H9 (cell line): ENCODE measurements around the gene HERC3. TPM values are rescaled to one million over a fixed set of nuclear protein-coding genes. Genes with fewer than 3 reads are reported as not detected.

ENCODE experiments used
- DNase-seq: peaks from one replicate; pipeline ENCODE4 v3.0.0-alpha.2; 2017
- H2AFZ ChIP-seq: one replicate; pipeline ENCODE4 v1.6.1; 2013; ENCODE audit warnings: mild to moderate bottlenecking, low read length, control low read depth, moderate library complexity
- H2AK5ac ChIP-seq: 2 replicates; pipeline ENCODE4 v1.6.1; 2013; ENCODE audit warnings: low read length, control low read depth, mixed read lengths; ENCODE audit not compliant: insufficient read length
- H2BK120ac ChIP-seq: one replicate; pipeline ENCODE4 v1.6.1; 2013; ENCODE audit warnings: low read depth, mild to moderate bottlenecking, low read length, control low read depth, inconsistent platforms; ENCODE audit not compliant: poor library complexity, severe bottlenecking
- H2BK12ac ChIP-seq: 2 replicates; pipeline ENCODE4 v1.6.1; 2013; ENCODE audit warnings: low read length, control low read depth, mixed read lengths, low read depth; ENCODE audit not compliant: insufficient read length
- H2BK15ac ChIP-seq: 2 replicates; pipeline ENCODE4 v1.6.1; 2013; ENCODE audit warnings: low read depth, low read length, control low read depth
- H2BK20ac ChIP-seq: one replicate; pipeline ENCODE4 v1.6.1; 2013; ENCODE audit warnings: low read depth, mild to moderate bottlenecking, low read length, control low read depth, inconsistent platforms; ENCODE audit not compliant: poor library complexity, severe bottlenecking
- H2BK5ac ChIP-seq: 2 replicates; pipeline ENCODE4 v1.6.1; 2013; ENCODE audit warnings: low read length, control low read depth, mixed read lengths; ENCODE audit not compliant: insufficient read length
- H3K14ac ChIP-seq: 2 replicates; pipeline ENCODE4 v1.6.1; 2013; ENCODE audit warnings: low read length, control low read depth; ENCODE audit not compliant: insufficient read depth
- H3K18ac ChIP-seq: 2 replicates; pipeline ENCODE4 v1.6.1; 2013; ENCODE audit warnings: low read depth, mild to moderate bottlenecking, mixed read lengths, low read length, control low read depth; ENCODE audit not compliant: insufficient read length
- H3K23ac ChIP-seq: 2 replicates; pipeline ENCODE4 v1.6.1; 2013; ENCODE audit warnings: low read length, control low read depth, mixed read lengths, low read depth; ENCODE audit not compliant: insufficient read length
- H3K23me2 ChIP-seq: 2 replicates; pipeline ENCODE4 v1.6.1; 2013; ENCODE audit warnings: low read depth, mild to moderate bottlenecking, mixed read lengths, low read length, control low read depth; ENCODE audit not compliant: insufficient read length, poor library complexity, severe bottlenecking
- H3K27ac ChIP-seq: 2 replicates; pipeline ENCODE4 v1.5.1; 2013; ENCODE audit warnings: low read length, control low read depth, mixed read lengths, low read depth; ENCODE audit not compliant: insufficient read length
- H3K27me3 ChIP-seq: 2 replicates; pipeline ENCODE4 v1.6.1; 2013; ENCODE audit warnings: low read length, control low read depth, inconsistent platforms; ENCODE audit not compliant: insufficient read depth
- H3K4ac ChIP-seq: 2 replicates; pipeline ENCODE4 v1.6.1; 2013; ENCODE audit warnings: low read depth, mild to moderate bottlenecking, control low read depth, inconsistent platforms, low read length, moderate library complexity
- H3K4me1 ChIP-seq: 2 replicates; pipeline ENCODE4 v1.6.1; 2013; ENCODE audit warnings: low read length, control low read depth, inconsistent platforms; ENCODE audit not compliant: insufficient read depth
- H3K4me2 ChIP-seq: 2 replicates; pipeline ENCODE4 v1.6.1; 2013; ENCODE audit warnings: low read length, control low read depth, mixed read lengths; ENCODE audit not compliant: insufficient read length, insufficient read depth
- H3K56ac ChIP-seq: 2 replicates; pipeline ENCODE4 v1.6.1; 2013; ENCODE audit warnings: low read depth, mild to moderate bottlenecking, mixed read lengths, low read length, control low read depth; ENCODE audit not compliant: insufficient read length
- H3K79me1 ChIP-seq: 2 replicates; pipeline ENCODE4 v1.6.1; 2013; ENCODE audit warnings: low read depth, mild to moderate bottlenecking, moderate library complexity, low read length, control low read depth, inconsistent platforms; ENCODE audit not compliant: insufficient read depth, poor library complexity, severe bottlenecking
- H3K79me2 ChIP-seq: 2 replicates; pipeline ENCODE4 v1.6.1; 2013; ENCODE audit warnings: low read length, control low read depth, inconsistent platforms; ENCODE audit not compliant: insufficient read depth
- H3K9ac ChIP-seq: 2 replicates; pipeline ENCODE4 v1.6.1; 2013; ENCODE audit warnings: low read length, control low read depth, mixed read lengths; ENCODE audit not compliant: insufficient read length; ENCODE audit errors: extremely low read depth
- H3K9me3 ChIP-seq: one replicate; pipeline ENCODE4 v1.6.1; 2013; ENCODE audit warnings: low read depth, low read length, inconsistent platforms; ENCODE audit not compliant: control insufficient read depth
- H3T11ph ChIP-seq: one replicate; pipeline ENCODE4 v1.6.1; 2013; ENCODE audit warnings: mild to moderate bottlenecking, low read length, control low read depth, inconsistent platforms
- H4K20me1 ChIP-seq: one replicate; pipeline ENCODE4 v1.6.1; 2013; ENCODE audit not compliant: control insufficient read depth, insufficient read length, insufficient read depth
- H4K5ac ChIP-seq: 2 replicates; pipeline ENCODE4 v1.6.1; 2013; ENCODE audit warnings: low read depth, mild to moderate bottlenecking, mixed read lengths, low read length, control low read depth; ENCODE audit not compliant: insufficient read length
- H4K8ac ChIP-seq: replicated peaks from 2 replicates; pipeline ENCODE4 v1.6.1; 2013; ENCODE audit warnings: low read length, control low read depth, mixed read lengths, low read depth; ENCODE audit not compliant: insufficient read length
- H4K91ac ChIP-seq: 2 replicates; pipeline ENCODE4 v1.6.1; 2013; ENCODE audit warnings: low read depth, mild to moderate bottlenecking, moderate library complexity, mixed read lengths, low read length, control low read depth; ENCODE audit not compliant: insufficient read length
- H3K27ac Mint-ChIP-seq, 3 experiments: 2 replicates in 2 of 3; 3 replicates in 1 of 3; pipeline ENCODE4 v1.8.0; 2020 to 2021; ENCODE audit warnings: mixed read lengths in 3 of 3, mild to moderate bottlenecking in 1 of 3, moderate library complexity in 1 of 3
- H3K27me3 Mint-ChIP-seq: 2 replicates; pipeline ENCODE4 v1.8.0; 2021; ENCODE audit warnings: low read depth, mild to moderate bottlenecking, moderate library complexity, mixed read lengths
- H3K36me3 Mint-ChIP-seq, 3 experiments: 2 replicates in 2 of 3; 3 replicates in 1 of 3; pipeline ENCODE4 v1.8.0; 2020 to 2021; ENCODE audit warnings: low read depth in 3 of 3, mixed read lengths in 3 of 3; ENCODE audit not compliant: insufficient read depth in 1 of 3
- H3K4me1 Mint-ChIP-seq, 2 experiments: 2 replicates each; pipeline ENCODE4 v1.8.0; 2020; ENCODE audit warnings: mixed read lengths in 2 of 2
- H3K4me3 Mint-ChIP-seq, 2 experiments: 2 replicates in 1 of 2; 3 replicates in 1 of 2; pipeline ENCODE4 v1.8.0; 2020 to 2021; ENCODE audit warnings: mild to moderate bottlenecking in 2 of 2, mixed read lengths in 2 of 2, moderate library complexity in 1 of 2
- H3K9me3 Mint-ChIP-seq, 2 experiments: 2 replicates in 1 of 2; 3 replicates in 1 of 2; pipeline ENCODE4 v1.8.0; 2020; ENCODE audit warnings: mild to moderate bottlenecking in 2 of 2, mixed read lengths in 2 of 2, moderate library complexity in 1 of 2
- CTCF ChIP-seq: fragments of 200-600 bp; sonication (generic); conservative IDR thresholded peaks from 3 replicates; pipeline ENCODE4 v1.8.0; 2021; ENCODE audit warnings: antibody characterized with exemption, mild to moderate bottlenecking
- WGBS: extraction: QIAGEN DNeasy Blood & Tissue Kit; methylation state at CpG from one replicate; pipeline ENCODE4 v1.1.7; 2013; ENCODE audit warnings: missing lambda C conversion rate, low lambda C conversion rate, mixed read lengths; ENCODE audit not compliant: insufficient read length; ENCODE audit errors: extremely low coverage; 5-methylcytosine and 5-hydroxymethylcytosine counted together
- total RNA-seq: library from RNA; stranded (reverse); gene quantifications from 2 replicates; pipeline ENCODE4 v1.2.1, GENCODE V29; 2021

The HERC3 gene
- total RNA-seq, 1 experiment from 2014 or later, result 2.9 TPM

- Histone ChIP-seq H3K14ac (no peak overlapping the region), H3K23ac (no peak overlapping the region), H2AFZ (no peak overlapping the region), H4K91ac (no peak overlapping the region), H3K9me3 (no peaks in the 10 kb centered on the region), H2BK12ac (no peak overlapping the region), H2BK5ac (no peak overlapping the region), H2BK120ac (no peak overlapping the region), H4K5ac (no peak overlapping the region), H3T11ph (no peak overlapping the region), H3K4ac (no peak overlapping the region), H3K9ac (no peak overlapping the region), H4K8ac (no peak overlapping the region), H2AK5ac (no peak overlapping the region), H2BK15ac (no peak overlapping the region), H3K56ac (no peak overlapping the region), H3K79me2 (no peaks in the 10 kb centered on the region), H3K27me3 (no peaks in the 10 kb centered on the region), H4K20me1 (no peaks in the 10 kb centered on the region), H2BK20ac (no peak overlapping the region), H3K23me2 (no peaks in the 10 kb centered on the region), H3K4me2 (no peak overlapping the region), H3K18ac (no peak overlapping the region), H3K4me1 (no peaks in the 10 kb centered on the region), H3K79me1 (no peaks in the 10 kb centered on the region), H3K27ac (no peak overlapping the region)
- no CpG with 5 or more reads among the region's 10 CpGs for WGBS
- TF ChIP-seq CTCF, result no peak
- Mint-ChIP-seq H3K36me3 (peaks cover 11 to 26% (median 16%) of the 10 kb centered on the region in 3 experiments), H3K27ac (peak overlapping the region in 1 of 3 experiments; percentile 59; a peak in 2 of 7 replicates), H3K9me3 (peaks cover 17 to 22% of the 10 kb centered on the region in 2 experiments), H3K4me1 (peaks cover 8 to 11% of the 10 kb centered on the region in 2 experiments), H3K27me3 (no peaks in the 10 kb centered on the region; the same call in 1 of the 2 replicates), H3K4me3 (no peak overlapping the region)
- DNase-seq, result no peak
Measured at GRCh38 chr4:88720451-88721428, 128.5 kb downstream of the HERC3 start.
